ENCODE measurements around the gene ALCAM. TPM values are rescaled to one million over a fixed set of nuclear protein-coding genes. Genes with fewer than 3 reads are reported as not detected.
"Not testable (repeated sequence)": the region's sequence is repeated elsewhere in the genome, so short reads cannot be mapped to it uniquely, and the experiment has no call there.

Gene ALCAM
- total RNA-seq, 1 experiment from 2014 or later: 16.4 TPM

DNA sequence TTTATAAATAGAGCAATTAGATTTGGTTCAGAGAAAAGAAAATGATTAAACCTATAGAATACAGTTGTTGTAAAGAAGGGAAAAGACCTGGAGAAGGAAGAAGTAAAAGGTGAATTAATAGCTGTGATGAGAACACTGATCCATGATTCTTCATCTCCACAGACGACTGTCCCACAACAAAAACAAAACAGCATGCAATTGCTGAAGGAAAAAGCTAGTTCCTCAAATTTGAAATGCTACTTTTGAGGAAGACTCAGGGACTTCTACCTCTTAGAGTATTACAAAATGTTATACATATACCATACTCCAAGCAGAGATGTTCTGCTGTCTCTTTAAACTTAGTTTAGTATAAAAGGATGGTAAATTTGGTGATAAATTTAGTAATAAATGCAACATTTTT is 21.5 kb downstream of the ALCAM start:
- no peaks in the 10 kb centered on the region for H3K36me3 ChIP-seq (ENCODE audit: insufficient read depth, low read length)
- H3K9me3 ChIP-seq (ENCODE audit: low read length): no peaks in the 10 kb centered on the region
- H3K4me2 ChIP-seq (ENCODE audit: low read depth, low read length, poor library complexity, severe bottlenecking): no peak overlapping the region
- no peaks in the 10 kb centered on the region for H3K79me2 ChIP-seq (ENCODE audit: low read length)
- H3K9ac ChIP-seq (ENCODE audit: low read length): no peak overlapping the region
- 0 out of 2 replicates have a peak, but pooled peaks cover 3% of the 10 kb centered on the region for H3K9me2 ChIP-seq (replicated peaks; ENCODE audit: insufficient read depth, low read length)
- no peak overlapping the region for H3K4me3 ChIP-seq (ENCODE audit: low read length)
- H3K27me3 ChIP-seq (ENCODE audit: low read length): no peaks in the 10 kb centered on the region
- peaks cover 6% of the 10 kb centered on the region; the same call in 1 of the 2 replicates for H4K20me1 ChIP-seq (ENCODE audit: insufficient read depth, low read depth, low read length)
- peaks cover 3% of the 10 kb centered on the region; the same call in 1 of the 2 replicates for H3K4me1 ChIP-seq (ENCODE audit: low read length)
- peak; percentile 36 for DNase-seq
- H3K27ac ChIP-seq (ENCODE audit: low read length): no peak overlapping the region
- no peak overlapping the region for H2AFZ ChIP-seq (ENCODE audit: low read length)

DNA sequence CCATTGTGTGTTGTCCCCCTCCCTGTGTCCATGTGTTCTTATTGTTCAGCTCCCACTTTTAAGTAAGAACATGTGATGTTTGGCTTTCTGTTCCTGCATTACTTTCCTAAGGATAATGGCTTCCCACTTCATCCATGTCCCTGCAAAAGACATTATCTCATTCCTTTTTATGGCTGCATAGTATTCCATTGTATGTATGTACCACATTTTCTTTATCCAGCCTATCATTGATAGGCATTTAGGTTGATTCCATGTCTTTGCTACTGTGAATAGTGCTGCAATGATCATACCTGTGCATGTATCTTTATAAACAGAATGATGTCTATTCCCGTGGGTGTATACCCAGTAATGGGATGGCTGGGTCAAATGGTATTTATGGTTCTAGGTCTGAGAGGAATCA is 23.1 kb downstream of the ALCAM start:
- H4K20me1 ChIP-seq (ENCODE audit: insufficient read depth, low read depth, low read length); H3K4me1 ChIP-seq (ENCODE audit: low read length); H3K36me3 ChIP-seq (ENCODE audit: insufficient read depth, low read length); H3K4me3 ChIP-seq (ENCODE audit: low read length); H2AFZ ChIP-seq (ENCODE audit: low read length); DNase-seq; H3K4me2 ChIP-seq (ENCODE audit: low read depth, low read length, poor library complexity, severe bottlenecking); H3K79me2 ChIP-seq (ENCODE audit: low read length); H3K27me3 ChIP-seq (ENCODE audit: low read length); H3K27ac ChIP-seq (ENCODE audit: low read length); H3K9me3 ChIP-seq (ENCODE audit: low read length); H3K9ac ChIP-seq (ENCODE audit: low read length); H3K9me2 ChIP-seq (replicated peaks; ENCODE audit: insufficient read depth, low read length): not testable (repeated sequence)

DNA sequence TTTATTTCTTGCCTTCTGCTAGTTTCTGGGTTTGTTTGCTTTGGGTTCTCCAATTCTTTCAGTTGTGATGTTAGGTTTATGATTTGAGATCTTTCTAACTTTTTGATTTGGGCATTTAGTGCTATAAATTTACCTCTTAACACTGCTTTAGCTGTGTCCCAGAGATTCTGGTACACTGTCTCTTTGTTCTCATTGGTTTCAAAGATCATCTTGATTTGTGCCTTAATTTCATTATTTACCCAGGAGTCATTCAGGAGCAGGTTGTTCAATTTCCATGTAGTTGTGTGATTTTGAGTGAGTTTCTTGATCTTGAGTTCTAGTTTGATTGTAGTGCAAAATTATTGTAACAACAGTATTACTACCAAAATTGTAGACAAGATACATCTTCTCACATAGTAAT is 25.9 kb downstream of the ALCAM start:
- not testable (repeated sequence) for H3K27ac ChIP-seq (ENCODE audit: low read length); H3K4me2 ChIP-seq (ENCODE audit: low read depth, low read length, poor library complexity, severe bottlenecking); H3K4me1 ChIP-seq (ENCODE audit: low read length); H4K20me1 ChIP-seq (ENCODE audit: insufficient read depth, low read depth, low read length); H2AFZ ChIP-seq (ENCODE audit: low read length); H3K27me3 ChIP-seq (ENCODE audit: low read length); H3K79me2 ChIP-seq (ENCODE audit: low read length); H3K9ac ChIP-seq (ENCODE audit: low read length); H3K9me2 ChIP-seq (replicated peaks; ENCODE audit: insufficient read depth, low read length); H3K4me3 ChIP-seq (ENCODE audit: low read length); H3K36me3 ChIP-seq (ENCODE audit: insufficient read depth, low read length); DNase-seq; H3K9me3 ChIP-seq (ENCODE audit: low read length)

DNA sequence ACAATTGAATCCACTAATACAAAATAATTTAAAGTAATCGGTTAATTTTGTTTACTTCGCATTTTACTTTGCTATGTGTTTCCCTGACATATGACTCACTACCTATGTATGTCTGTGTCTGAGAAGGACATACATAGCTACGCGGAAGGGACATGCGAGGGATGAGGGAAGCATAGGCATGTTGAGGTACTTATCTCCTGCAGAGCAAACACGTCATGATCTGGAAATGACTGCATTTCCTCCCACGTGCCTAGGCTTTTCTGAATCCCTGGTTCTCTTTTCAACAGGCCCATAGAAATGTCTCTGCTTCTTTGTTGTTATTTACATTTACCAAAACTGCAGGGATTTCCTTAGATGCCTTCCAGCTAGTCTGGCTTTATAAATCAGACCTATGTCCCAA is 27.5 kb downstream of the ALCAM start:
- Histone ChIP-seq H4K20me1 (ENCODE audit: insufficient read depth, low read depth, low read length) (no peaks in the 10 kb centered on the region), H3K4me1 (ENCODE audit: low read length) (no peaks in the 10 kb centered on the region), H3K4me2 (ENCODE audit: low read depth, low read length, poor library complexity, severe bottlenecking) (no peak overlapping the region), H2AFZ (ENCODE audit: low read length) (no peak overlapping the region), H3K9me2 (replicated peaks; ENCODE audit: insufficient read depth, low read length) (no peaks in the 10 kb centered on the region), H3K9me3 (ENCODE audit: low read length) (no peaks in the 10 kb centered on the region), H3K79me2 (ENCODE audit: low read length) (no peaks in the 10 kb centered on the region), H3K36me3 (ENCODE audit: insufficient read depth, low read length) (no peaks in the 10 kb centered on the region), H3K4me3 (ENCODE audit: low read length) (no peak overlapping the region), H3K27ac (ENCODE audit: low read length) (no peak overlapping the region), H3K27me3 (ENCODE audit: low read length) (no peaks in the 10 kb centered on the region), H3K9ac (ENCODE audit: low read length) (no peak overlapping the region)
- DNase-seq: peak; percentile 26

DNA sequence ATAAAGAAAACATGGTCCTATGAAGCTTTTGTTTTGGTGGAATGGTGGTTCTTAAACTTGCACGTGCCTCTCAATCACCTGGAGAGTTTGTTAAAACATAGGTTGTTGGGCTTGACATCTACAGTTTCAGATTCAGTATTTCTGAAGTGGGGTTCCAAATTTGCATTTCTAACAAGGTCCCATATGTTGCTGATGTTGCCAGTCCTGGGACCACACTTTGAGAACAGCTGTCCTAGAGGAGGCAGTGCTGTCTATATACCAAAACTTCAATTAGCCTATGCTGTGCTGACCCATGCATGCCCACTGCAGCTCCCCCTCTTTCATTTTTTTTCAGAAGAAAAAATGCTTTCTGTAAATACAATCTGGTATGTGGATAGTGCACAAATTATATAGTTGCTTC is 31.3 kb downstream of the ALCAM start:
- no peaks in the 10 kb centered on the region for H3K79me2 ChIP-seq (ENCODE audit: low read length)

DNA sequence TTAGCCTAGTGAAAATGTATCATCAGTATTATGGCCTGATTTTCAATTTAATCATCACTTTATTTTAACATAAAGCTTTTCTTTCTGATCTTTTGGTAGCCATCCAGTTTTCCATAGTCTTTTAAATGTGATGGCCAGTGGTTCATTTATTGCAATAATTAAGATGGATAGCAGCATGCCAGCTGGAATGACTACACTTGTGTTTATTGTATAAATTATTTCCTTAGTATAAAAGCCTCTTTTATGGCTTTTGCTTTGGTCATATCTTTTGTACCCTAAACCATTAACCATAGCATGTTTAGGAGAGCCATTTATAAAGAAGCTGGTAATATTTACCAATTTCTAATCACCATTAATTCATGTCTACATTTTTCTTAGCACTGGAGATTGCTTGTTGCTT is 31.7 kb downstream of the ALCAM start:
- no peaks in the 10 kb centered on the region for H3K9me2 ChIP-seq (replicated peaks; ENCODE audit: insufficient read depth, low read length)
- no peaks in the 10 kb centered on the region for H3K9me3 ChIP-seq (ENCODE audit: low read length)
- H2AFZ ChIP-seq (ENCODE audit: low read length): no peak overlapping the region
- H3K4me3 ChIP-seq (ENCODE audit: low read length): no peak overlapping the region
- no peaks in the 10 kb centered on the region for H3K79me2 ChIP-seq (ENCODE audit: low read length)
- no peak overlapping the region for H3K4me2 ChIP-seq (ENCODE audit: low read depth, low read length, poor library complexity, severe bottlenecking)
- DNase-seq: no peak
- no peaks in the 10 kb centered on the region for H3K4me1 ChIP-seq (ENCODE audit: low read length)
- H3K27ac ChIP-seq (ENCODE audit: low read length): no peak overlapping the region
- H3K9ac ChIP-seq (ENCODE audit: low read length): no peak overlapping the region
- no peaks in the 10 kb centered on the region for H3K36me3 ChIP-seq (ENCODE audit: insufficient read depth, low read length)
- no peaks in the 10 kb centered on the region for H4K20me1 ChIP-seq (ENCODE audit: insufficient read depth, low read depth, low read length)
- H3K27me3 ChIP-seq (ENCODE audit: low read length): no peaks in the 10 kb centered on the region

More for the DNA sequence above, 31.3 kb downstream of the ALCAM start:
- Histone ChIP-seq H3K36me3 (ENCODE audit: insufficient read depth, low read length) (no peaks in the 10 kb centered on the region), H3K4me3 (ENCODE audit: low read length) (no peak overlapping the region), H2AFZ (ENCODE audit: low read length) (no peak overlapping the region), H3K27ac (ENCODE audit: low read length) (no peak overlapping the region), H4K20me1 (ENCODE audit: insufficient read depth, low read depth, low read length) (no peaks in the 10 kb centered on the region), H3K4me2 (ENCODE audit: low read depth, low read length, poor library complexity, severe bottlenecking) (no peak overlapping the region), H3K9me2 (replicated peaks; ENCODE audit: insufficient read depth, low read length) (no peaks in the 10 kb centered on the region), H3K9me3 (ENCODE audit: low read length) (no peaks in the 10 kb centered on the region), H3K4me1 (ENCODE audit: low read length) (no peaks in the 10 kb centered on the region), H3K27me3 (ENCODE audit: low read length) (no peaks in the 10 kb centered on the region), H3K9ac (ENCODE audit: low read length) (no peak overlapping the region)
- DNase-seq: no peak

DNA sequence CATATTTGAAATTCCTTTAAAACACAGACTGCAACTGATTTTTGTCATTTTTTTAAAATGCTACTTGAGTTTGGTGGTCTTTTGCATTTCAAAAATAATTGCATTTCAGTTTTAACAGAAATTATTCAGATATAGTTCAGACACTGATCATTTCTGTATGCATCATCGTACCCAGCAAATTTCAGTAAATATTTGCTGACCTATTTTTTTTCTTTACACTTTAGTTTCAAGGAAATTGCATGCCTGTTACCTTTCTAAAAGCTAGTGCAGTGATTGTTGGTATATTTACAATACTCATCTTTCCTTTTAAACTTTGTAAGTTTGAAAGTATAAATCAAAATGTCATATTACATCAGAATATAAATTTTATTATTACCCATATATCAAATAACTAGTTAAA is 32.4 kb downstream of the ALCAM start:
- no peak overlapping the region for H3K4me3 ChIP-seq (ENCODE audit: low read length)
- H3K9me2 ChIP-seq (replicated peaks; ENCODE audit: insufficient read depth, low read length): no peaks in the 10 kb centered on the region
- H3K9me3 ChIP-seq (ENCODE audit: low read length): no peaks in the 10 kb centered on the region
- H3K4me2 ChIP-seq (ENCODE audit: low read depth, low read length, poor library complexity, severe bottlenecking): no peak overlapping the region
- H2AFZ ChIP-seq (ENCODE audit: low read length): no peak overlapping the region
- H3K79me2 ChIP-seq (ENCODE audit: low read length): no peaks in the 10 kb centered on the region
- no peak overlapping the region for H3K27ac ChIP-seq (ENCODE audit: low read length)
- H3K27me3 ChIP-seq (ENCODE audit: low read length): no peaks in the 10 kb centered on the region
- DNase-seq: no peak
- no peaks in the 10 kb centered on the region for H4K20me1 ChIP-seq (ENCODE audit: insufficient read depth, low read depth, low read length)
- H3K4me1 ChIP-seq (ENCODE audit: low read length): no peaks in the 10 kb centered on the region
- no peaks in the 10 kb centered on the region for H3K36me3 ChIP-seq (ENCODE audit: insufficient read depth, low read length)
- H3K9ac ChIP-seq (ENCODE audit: low read length): no peak overlapping the region

DNA sequence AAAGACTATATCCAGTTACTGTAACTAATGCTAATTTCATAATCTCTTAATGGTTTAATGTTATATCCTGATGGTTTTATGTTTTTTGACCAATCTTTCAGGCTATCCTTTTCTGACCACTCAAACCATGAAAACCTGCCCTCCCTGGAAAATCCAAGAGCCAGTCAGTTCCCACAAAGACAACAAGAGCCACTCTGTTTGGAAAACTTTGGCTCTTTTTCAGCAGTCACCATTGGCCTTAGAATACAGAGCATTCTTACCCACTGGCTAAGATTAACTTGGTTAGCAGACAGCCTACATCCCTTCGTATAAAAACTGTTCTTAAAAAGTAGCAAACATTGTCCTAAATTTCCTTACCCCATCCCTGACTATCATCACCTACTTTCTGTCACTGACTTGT is 32.9 kb downstream of the ALCAM start:
- no peaks in the 10 kb centered on the region for H3K4me1 ChIP-seq (ENCODE audit: low read length)
- no peak for DNase-seq

DNA sequence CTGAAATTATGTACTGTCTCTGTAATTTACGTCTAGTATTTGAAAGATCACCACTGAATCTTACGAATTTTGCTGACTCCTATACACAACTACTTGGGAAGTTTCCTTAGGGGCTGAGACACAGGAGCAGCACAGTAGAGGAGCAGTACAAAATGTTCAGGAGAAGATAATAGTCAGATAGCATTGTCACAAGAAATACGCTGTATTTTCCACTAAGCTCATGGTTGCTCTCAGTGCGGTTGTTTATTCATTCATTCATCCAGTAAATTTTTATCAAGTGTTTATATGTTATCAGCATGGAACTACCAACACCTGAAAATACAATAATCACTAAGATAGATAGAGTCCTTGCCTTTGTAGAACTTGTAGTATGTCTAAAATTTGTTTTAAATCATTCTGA is 34.5 kb downstream of the ALCAM start:
- Histone ChIP-seq H3K9me2 (replicated peaks; ENCODE audit: insufficient read depth, low read length) (no peaks in the 10 kb centered on the region), H3K4me2 (ENCODE audit: low read depth, low read length, poor library complexity, severe bottlenecking) (no peak overlapping the region), H3K9me3 (ENCODE audit: low read length) (no peaks in the 10 kb centered on the region), H3K4me1 (ENCODE audit: low read length) (no peaks in the 10 kb centered on the region), H2AFZ (ENCODE audit: low read length) (no peak overlapping the region), H4K20me1 (ENCODE audit: insufficient read depth, low read depth, low read length) (no peaks in the 10 kb centered on the region), H3K79me2 (ENCODE audit: low read length) (no peaks in the 10 kb centered on the region), H3K36me3 (ENCODE audit: insufficient read depth, low read length) (no peaks in the 10 kb centered on the region), H3K4me3 (ENCODE audit: low read length) (no peak overlapping the region), H3K27me3 (ENCODE audit: low read length) (no peaks in the 10 kb centered on the region), H3K9ac (ENCODE audit: low read length) (no peak overlapping the region), H3K27ac (ENCODE audit: low read length) (no peak overlapping the region)
- DNase-seq: no peak

More for the DNA sequence above, 32.9 kb downstream of the ALCAM start:
- Histone ChIP-seq H3K27ac (ENCODE audit: low read length) (no peak overlapping the region), H3K27me3 (ENCODE audit: low read length) (no peaks in the 10 kb centered on the region), H3K9me2 (replicated peaks; ENCODE audit: insufficient read depth, low read length) (no peaks in the 10 kb centered on the region), H3K4me2 (ENCODE audit: low read depth, low read length, poor library complexity, severe bottlenecking) (no peak overlapping the region), H3K9me3 (ENCODE audit: low read length) (no peaks in the 10 kb centered on the region), H2AFZ (ENCODE audit: low read length) (no peak overlapping the region), H4K20me1 (ENCODE audit: insufficient read depth, low read depth, low read length) (no peaks in the 10 kb centered on the region), H3K79me2 (ENCODE audit: low read length) (no peaks in the 10 kb centered on the region), H3K4me3 (ENCODE audit: low read length) (no peak overlapping the region), H3K36me3 (ENCODE audit: insufficient read depth, low read length) (no peaks in the 10 kb centered on the region), H3K9ac (ENCODE audit: low read length) (no peak overlapping the region)

All from Karpas-422 (cell line).